OCI-LY3 (cell line): ENCODE measurements around the gene HMGA1.

Experiments
- EZH2phosphoT487 ChIP-seq: fragments of 200-600 bp; shearing (Covaris generic); IDR thresholded peaks from 2 replicates; pipeline ENCODE4 v1.6.1; 2018; ENCODE audit warnings: antibody characterized with exemption, mixed run types, low read depth
- TF ChIP-seq, protein P1 (sequence below): fragments of 200-600, 300-600 bp; sonication (generic); IDR thresholded peaks from 2 replicates; pipeline ENCODE4 v1.5.1; 2014; ENCODE audit warnings: antibody characterized with exemption, low read length, low read depth

DNA sequence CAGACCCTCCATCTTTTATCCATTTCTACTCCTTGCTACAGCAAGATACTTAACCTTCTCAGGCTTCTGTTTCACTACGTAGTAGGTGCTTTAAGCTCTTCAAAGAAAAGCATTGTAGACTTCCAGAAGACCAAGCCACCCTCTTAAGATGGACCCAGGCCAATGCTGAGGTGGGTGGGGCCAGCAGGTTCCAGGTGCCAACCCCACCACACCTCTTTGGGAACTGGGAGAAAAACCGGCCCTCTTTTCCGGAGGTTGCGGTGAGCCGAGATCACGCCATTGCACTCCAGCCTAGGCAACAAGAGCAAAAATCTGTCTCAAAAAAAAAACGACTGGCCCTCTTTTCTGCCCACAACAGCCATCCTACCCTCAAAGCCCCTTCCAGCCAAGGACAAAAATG is 10.6 kb upstream of the HMGA1 start:
- TF ChIP-seq, protein P1, sequence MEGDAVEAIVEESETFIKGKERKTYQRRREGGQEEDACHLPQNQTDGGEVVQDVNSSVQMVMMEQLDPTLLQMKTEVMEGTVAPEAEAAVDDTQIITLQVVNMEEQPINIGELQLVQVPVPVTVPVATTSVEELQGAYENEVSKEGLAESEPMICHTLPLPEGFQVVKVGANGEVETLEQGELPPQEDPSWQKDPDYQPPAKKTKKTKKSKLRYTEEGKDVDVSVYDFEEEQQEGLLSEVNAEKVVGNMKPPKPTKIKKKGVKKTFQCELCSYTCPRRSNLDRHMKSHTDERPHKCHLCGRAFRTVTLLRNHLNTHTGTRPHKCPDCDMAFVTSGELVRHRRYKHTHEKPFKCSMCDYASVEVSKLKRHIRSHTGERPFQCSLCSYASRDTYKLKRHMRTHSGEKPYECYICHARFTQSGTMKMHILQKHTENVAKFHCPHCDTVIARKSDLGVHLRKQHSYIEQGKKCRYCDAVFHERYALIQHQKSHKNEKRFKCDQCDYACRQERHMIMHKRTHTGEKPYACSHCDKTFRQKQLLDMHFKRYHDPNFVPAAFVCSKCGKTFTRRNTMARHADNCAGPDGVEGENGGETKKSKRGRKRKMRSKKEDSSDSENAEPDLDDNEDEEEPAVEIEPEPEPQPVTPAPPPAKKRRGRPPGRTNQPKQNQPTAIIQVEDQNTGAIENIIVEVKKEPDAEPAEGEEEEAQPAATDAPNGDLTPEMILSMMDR, result no peak
- TF ChIP-seq EZH2phosphoT487, result no peak
